ENCODE data around the gene KLHL5. TPM values are rescaled to one million over a fixed set of nuclear protein-coding genes. Genes with fewer than 3 reads are reported as not detected.

Gene KLHL5
- total RNA-seq, 1 donor from 2014 or later: 30.2 TPM

- no peak for TF ChIP-seq CTCF (conservative IDR thresholded peaks at IDR 0.05)
- H3K9me3 Mint-ChIP-seq: no peaks in the 10 kb centered on the region
- no peak overlapping the region for H3K27ac Mint-ChIP-seq (ENCODE audit: unreplicated experiment)
- H3K4me3 Mint-ChIP-seq: no peak overlapping the region
- no peaks in the 10 kb centered on the region for H3K27me3 Mint-ChIP-seq (ENCODE audit: low read depth)
- peaks cover 14% of the 10 kb centered on the region for H3K4me1 Mint-ChIP-seq
- DNase-seq (ENCODE audit: low read depth, low spot score): no peak
- no peaks in the 10 kb centered on the region for H3K36me3 Mint-ChIP-seq (ENCODE audit: low read depth)
Observed at GRCh38 chr4:39037941-39038340, 24.1 kb upstream of the KLHL5 start.

- Mint-ChIP-seq H3K36me3 (ENCODE audit: low read depth) (no peaks in the 10 kb centered on the region), H3K9me3 (no peaks in the 10 kb centered on the region), H3K27me3 (ENCODE audit: low read depth) (no peaks in the 10 kb centered on the region), H3K4me3 (no peak overlapping the region), H3K27ac (ENCODE audit: unreplicated experiment) (no peak overlapping the region), H3K4me1 (peaks cover 26% of the 10 kb centered on the region)
- no peak for TF ChIP-seq CTCF (conservative IDR thresholded peaks at IDR 0.05)
- DNase-seq (ENCODE audit: low read depth, low spot score): no peak
Observed at GRCh38 chr4:39039108-39039507, 22.9 kb upstream of the KLHL5 start.

- Mint-ChIP-seq H3K4me1 (peaks cover 42% of the 10 kb centered on the region), H3K27me3 (ENCODE audit: low read depth) (no peaks in the 10 kb centered on the region), H3K27ac (ENCODE audit: unreplicated experiment) (peak overlapping the region; percentile 6), H3K4me3 (peak overlapping the region; percentile 45), H3K9me3 (no peaks in the 10 kb centered on the region), H3K36me3 (ENCODE audit: low read depth) (no peaks in the 10 kb centered on the region)
- no peak for TF ChIP-seq CTCF (conservative IDR thresholded peaks at IDR 0.05)
- DNase-seq (ENCODE audit: low read depth, low spot score): no peak
Observed at GRCh38 chr4:39042366-39042765, 19.7 kb upstream of the KLHL5 start.

GRCh38 chr4:39043058-39043860 lies 18.8 kb upstream of the KLHL5 start:
- Mint-ChIP-seq H3K9me3 (no peaks in the 10 kb centered on the region), H3K27me3 (ENCODE audit: low read depth) (no peaks in the 10 kb centered on the region), H3K4me1 (peaks cover 40% of the 10 kb centered on the region), H3K27ac (ENCODE audit: unreplicated experiment) (peak overlapping the region; percentile 94), H3K4me3 (peak overlapping the region; percentile 97), H3K36me3 (ENCODE audit: low read depth) (no peaks in the 10 kb centered on the region)
- no peak for TF ChIP-seq CTCF (conservative IDR thresholded peaks at IDR 0.05)
- DNase-seq (ENCODE audit: low read depth, low spot score): no peak

- no peaks in the 10 kb centered on the region for H3K36me3 Mint-ChIP-seq (ENCODE audit: low read depth)
- no peak for TF ChIP-seq CTCF (conservative IDR thresholded peaks at IDR 0.05)
- no peak for DNase-seq (ENCODE audit: low read depth, low spot score)
- peak overlapping the region; percentile 94 for H3K27ac Mint-ChIP-seq (ENCODE audit: unreplicated experiment)
- H3K4me1 Mint-ChIP-seq: peaks cover 40% of the 10 kb centered on the region
- H3K9me3 Mint-ChIP-seq: no peaks in the 10 kb centered on the region
- peak overlapping the region; percentile 97 for H3K4me3 Mint-ChIP-seq
- no peaks in the 10 kb centered on the region for H3K27me3 Mint-ChIP-seq (ENCODE audit: low read depth)
Observed at GRCh38 chr4:39043861-39044363, 18.1 kb upstream of the KLHL5 start.
